Thoracic aorta (tissue), 2 donors: ENCODE measurements around the gene MCF2L2. TPM values are rescaled to one million over a fixed set of nuclear protein-coding genes. Genes with fewer than 3 reads are reported as not detected.

Source experiments
- ATAC-seq: fragments of 150-250 bp; one replicate; pipeline ENCODE4 v1.8.0; 2017; ENCODE audit warnings: low read depth; ENCODE audit not compliant: insufficient number of reproducible peaks, low FRiP score
- DNase-seq: peaks from one replicate; pipeline ENCODE4 v3.0.0-alpha.2; 2020; ENCODE audit warnings: low spot score
- H3K27ac ChIP-seq, 2 donors: fragments of 200-600 bp; sonication (generic); 1 replicate in 1 of 2; 2 replicates in 1 of 2; pipeline ENCODE4 v1.5.1; 2016; ENCODE audit warnings: mild to moderate bottlenecking in 2 of 2, moderate library complexity in 2 of 2
- H3K27me3 ChIP-seq: fragments of 200-600 bp; sonication (generic); replicated peaks from 2 replicates; pipeline ENCODE4 v1.6.0; 2016; ENCODE audit warnings: mild to moderate bottlenecking; ENCODE audit not compliant: insufficient read depth
- H3K36me3 ChIP-seq: fragments of 200-600 bp; sonication (generic); one replicate; pipeline ENCODE4 v1.5.1; 2016
- H3K4me1 ChIP-seq, 2 donors: fragments of 200-600 bp; sonication (generic); 1 replicate in 1 of 2; 2 replicates in 1 of 2; pipeline versions ENCODE4 v1.5.1 to v1.6.0; 2016; ENCODE audit warnings: low read depth in 2 of 2, mild to moderate bottlenecking in 1 of 2; ENCODE audit not compliant: control insufficient read depth in 1 of 2
- H3K4me3 ChIP-seq: fragments of 200-600 bp; sonication (generic); 2 replicates; pipeline ENCODE4 v1.5.1; 2016; ENCODE audit warnings: mild to moderate bottlenecking
- H3K9me3 ChIP-seq: fragments of 200-600 bp; sonication (generic); 2 replicates; pipeline ENCODE4 v1.5.1; 2016
- total RNA-seq, 2 donors: library from RNA; depleted of rRNA; stranded (reverse); fragments of >200 nt; gene quantifications; one replicate each; pipeline versions ENCODE4 v1.1.0 to v1.2.3, GENCODE V29; 2016
- TF ChIP-seq, protein P1 (sequence below): fragments of 200-600 bp; sonication (generic); IDR thresholded peaks from one replicate; pipeline ENCODE4 v1.5.1; 2019; ENCODE audit warnings: antibody characterized with exemption

Gene MCF2L2
- total RNA-seq, 2 donors from 2014 or later, result 0.85 to 1.5 TPM

DNA sequence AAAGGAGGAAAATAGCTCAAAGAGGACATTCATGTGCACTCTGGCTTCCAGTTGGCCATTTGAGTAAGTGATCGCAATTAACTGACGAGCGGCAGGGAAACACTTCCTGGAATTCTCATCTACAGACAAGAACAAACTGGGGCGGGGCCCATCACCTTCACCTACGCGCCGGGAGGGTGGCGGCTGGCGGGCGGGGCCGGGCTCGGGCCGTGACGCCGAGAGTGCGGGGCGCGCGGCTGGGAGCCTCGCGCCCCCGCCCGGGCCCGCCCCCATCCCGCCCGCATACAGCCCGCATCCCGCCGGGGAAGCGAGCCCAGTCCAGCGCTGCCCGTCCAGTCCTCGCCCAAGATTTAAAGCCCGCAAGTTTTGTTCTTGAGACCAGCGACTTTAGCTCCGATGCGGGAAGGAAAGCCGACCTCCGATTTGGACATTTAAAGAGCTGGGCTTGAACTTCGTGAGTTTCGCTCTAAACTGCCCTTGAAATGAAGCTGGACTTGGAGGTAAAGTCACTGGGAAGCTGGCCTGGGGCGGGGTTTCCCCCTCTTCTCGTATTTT lies 175.4 kb downstream of the MCF2L2 start, which contains the start of gene B3GNT5:
Gene B3GNT5, plus strand, starts transcription at position 281 of the 555 bp plus-strand sequence. CDS start 16,546 bp downstream, outside the sequence.
- peak; percentile 11 for ATAC-seq
- Histone ChIP-seq H3K9me3 (no peaks in the 10 kb centered on the region), H3K36me3 (no peaks in the 10 kb centered on the region), H3K27ac (peak within 1 kb of the TSS; percentile 22 to 57), H3K4me1 (peaks cover 3% of the 10 kb centered on the region in 2 donors), H3K4me3 (peak within 1 kb of the TSS; percentile 72), H3K27me3 (no peaks in the 10 kb centered on the region)
- TF ChIP-seq, protein P1, sequence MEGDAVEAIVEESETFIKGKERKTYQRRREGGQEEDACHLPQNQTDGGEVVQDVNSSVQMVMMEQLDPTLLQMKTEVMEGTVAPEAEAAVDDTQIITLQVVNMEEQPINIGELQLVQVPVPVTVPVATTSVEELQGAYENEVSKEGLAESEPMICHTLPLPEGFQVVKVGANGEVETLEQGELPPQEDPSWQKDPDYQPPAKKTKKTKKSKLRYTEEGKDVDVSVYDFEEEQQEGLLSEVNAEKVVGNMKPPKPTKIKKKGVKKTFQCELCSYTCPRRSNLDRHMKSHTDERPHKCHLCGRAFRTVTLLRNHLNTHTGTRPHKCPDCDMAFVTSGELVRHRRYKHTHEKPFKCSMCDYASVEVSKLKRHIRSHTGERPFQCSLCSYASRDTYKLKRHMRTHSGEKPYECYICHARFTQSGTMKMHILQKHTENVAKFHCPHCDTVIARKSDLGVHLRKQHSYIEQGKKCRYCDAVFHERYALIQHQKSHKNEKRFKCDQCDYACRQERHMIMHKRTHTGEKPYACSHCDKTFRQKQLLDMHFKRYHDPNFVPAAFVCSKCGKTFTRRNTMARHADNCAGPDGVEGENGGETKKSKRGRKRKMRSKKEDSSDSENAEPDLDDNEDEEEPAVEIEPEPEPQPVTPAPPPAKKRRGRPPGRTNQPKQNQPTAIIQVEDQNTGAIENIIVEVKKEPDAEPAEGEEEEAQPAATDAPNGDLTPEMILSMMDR, result no peak
- DNase-seq, result no peak

- no peak for ATAC-seq
- no peaks in the 10 kb centered on the region for H3K9me3 ChIP-seq
Measured at GRCh38 chr3:183252118-183252782, 176.2 kb downstream of the MCF2L2 start.

GRCh38 chr3:183249006-183249718 lies 179.3 kb downstream of the MCF2L2 start:
- no peak overlapping the region for H3K27ac ChIP-seq
- H3K4me3 ChIP-seq, result no peak overlapping the region
- peaks cover 3% of the 10 kb centered on the region in 2 donors for H3K4me1 ChIP-seq
- no peaks in the 10 kb centered on the region for H3K36me3 ChIP-seq
- no peaks in the 10 kb centered on the region for H3K27me3 ChIP-seq
- H3K9me3 ChIP-seq, result no peaks in the 10 kb centered on the region
- TF ChIP-seq, protein P1, result no peak
- ATAC-seq (no peak), DNase-seq (no peak)

More at GRCh38 chr3:183252118-183252782, 176.2 kb downstream of the MCF2L2 start:
- H3K4me3 ChIP-seq, result peak overlapping the region; percentile 72
- TF ChIP-seq, protein P1, result no peak
- no peak for DNase-seq
- no peaks in the 10 kb centered on the region for H3K36me3 ChIP-seq
- peaks cover 3% of the 10 kb centered on the region in 2 donors for H3K4me1 ChIP-seq
- no peak overlapping the region for H3K27ac ChIP-seq
- no peaks in the 10 kb centered on the region for H3K27me3 ChIP-seq

- Histone ChIP-seq H3K9me3 (no peaks in the 10 kb centered on the region), H3K27ac (no peak overlapping the region), H3K4me3 (no peak overlapping the region), H3K36me3 (no peaks in the 10 kb centered on the region), H3K4me1 (no peaks in the 10 kb centered on the region), H3K27me3 (no peaks in the 10 kb centered on the region)
- ATAC-seq (no peak), DNase-seq (no peak)
- TF ChIP-seq, protein P1, result no peak
Measured at GRCh38 chr3:183247011-183247589, 181.3 kb downstream of the MCF2L2 start.

- TF ChIP-seq, protein P1, result no peak
- ATAC-seq (no peak), DNase-seq (no peak)
Measured at GRCh38 chr3:183244981-183245476, 183.4 kb downstream of the MCF2L2 start.

More at GRCh38 chr3:183244981-183245476, 183.4 kb downstream of the MCF2L2 start:
- no peak overlapping the region for H3K27ac ChIP-seq
- no peak overlapping the region for H3K4me3 ChIP-seq
- no peaks in the 10 kb centered on the region for H3K9me3 ChIP-seq
- no peaks in the 10 kb centered on the region for H3K27me3 ChIP-seq
- no peaks in the 10 kb centered on the region for H3K4me1 ChIP-seq
- H3K36me3 ChIP-seq, result no peaks in the 10 kb centered on the region
